HUES64 (cell line): ENCODE results near the gene PROX2. TPM values are rescaled to one million over a fixed set of nuclear protein-coding genes. Genes with fewer than 3 reads are reported as not detected.

Experiments
- H3K27ac ChIP-seq: 2 replicates; pipeline ENCODE4 v1.7.0; 2013; ENCODE audit warnings: low read depth, low read length, inconsistent platforms
- H3K27me3 ChIP-seq: 2 replicates; pipeline ENCODE4 v1.6.1; 2013; ENCODE audit warnings: mild to moderate bottlenecking, low read length; ENCODE audit not compliant: insufficient read depth
- H3K36me3 ChIP-seq: 2 replicates; pipeline ENCODE4 v1.6.1; 2013; ENCODE audit warnings: mild to moderate bottlenecking, low read length; ENCODE audit not compliant: insufficient read depth
- H3K4me1 ChIP-seq: 2 replicates; pipeline ENCODE4 v1.6.1; 2013; ENCODE audit warnings: mild to moderate bottlenecking, low read length, moderate library complexity; ENCODE audit not compliant: insufficient read depth
- H3K4me3 ChIP-seq: 2 replicates; pipeline ENCODE4 v1.5.1; 2013; ENCODE audit warnings: mild to moderate bottlenecking, low read length, moderate library complexity
- H3K9ac ChIP-seq: 2 replicates; pipeline ENCODE4 v1.6.1; 2013; ENCODE audit warnings: mild to moderate bottlenecking, low read depth, low read length
- H3K9me3 ChIP-seq: 2 replicates; pipeline ENCODE4 v1.6.1; 2013; ENCODE audit warnings: low read depth, low read length; ENCODE audit not compliant: insufficient read depth
- WGBS: fragments of 150-250, 120-280 bp; methylation state at CpG from one replicate; pipeline ENCODE4 v1.1.7; 2013; ENCODE audit warnings: missing lambda C conversion rate; 5-methylcytosine and 5-hydroxymethylcytosine counted together
- polyA plus RNA-seq, 2 experiments: library from polyadenylated mRNA; stranded (reverse); fragments of 50-300 nt; gene quantifications; one replicate each; pipeline ENCODE4 v1.2.3, GENCODE V29; 2013

The PROX2 gene, protein sequence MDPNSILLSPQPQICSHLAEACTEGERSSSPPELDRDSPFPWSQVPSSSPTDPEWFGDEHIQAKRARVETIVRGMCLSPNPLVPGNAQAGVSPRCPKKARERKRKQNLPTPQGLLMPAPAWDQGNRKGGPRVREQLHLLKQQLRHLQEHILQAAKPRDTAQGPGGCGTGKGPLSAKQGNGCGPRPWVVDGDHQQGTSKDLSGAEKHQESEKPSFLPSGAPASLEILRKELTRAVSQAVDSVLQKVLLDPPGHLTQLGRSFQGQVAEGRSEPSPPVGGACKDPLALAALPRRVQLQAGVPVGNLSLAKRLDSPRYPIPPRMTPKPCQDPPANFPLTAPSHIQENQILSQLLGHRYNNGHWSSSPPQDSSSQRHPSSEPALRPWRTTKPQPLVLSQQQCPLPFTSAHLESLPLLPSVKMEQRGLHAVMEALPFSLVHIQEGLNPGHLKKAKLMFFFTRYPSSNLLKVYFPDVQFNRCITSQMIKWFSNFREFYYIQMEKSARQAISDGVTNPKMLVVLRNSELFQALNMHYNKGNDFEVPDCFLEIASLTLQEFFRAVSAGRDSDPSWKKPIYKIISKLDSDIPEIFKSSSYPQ
- polyA plus RNA-seq (2013, experiment 1 of 2): not detected
- polyA plus RNA-seq (2013, experiment 2 of 2): not detected

GRCh38 chr14:74875941-74876913 is at the start of gene PROX2:
PROX2 (minus strand) TSS chr14:74876145; CDS start chr14:74863834, 12,311 bp downstream.
- peaks cover 9% of the 10 kb centered on the region; the same call in 1 of the 2 replicates for H3K4me1 ChIP-seq
- H3K9ac ChIP-seq: no peak within 1 kb of the TSS; the same call in 1 of the 2 replicates
- H3K4me3 ChIP-seq: no peak within 1 kb of the TSS
- no peak within 1 kb of the TSS for H3K27ac ChIP-seq
- no peaks in the 10 kb centered on the region for H3K27me3 ChIP-seq
- H3K9me3 ChIP-seq: no peaks in the 10 kb centered on the region
- WGBS: 65% methylated on average over 12 of the region's 13 CpGs
- no peaks in the 10 kb centered on the region for H3K36me3 ChIP-seq

GRCh38 chr14:74924061-74924460 is 48.1 kb upstream of the PROX2 start:
- Histone ChIP-seq H3K4me1 (no peaks in the 10 kb centered on the region), H3K27ac (no peak overlapping the region), H3K27me3 (peaks cover 9% of the 10 kb centered on the region; the same call in 1 of the 2 replicates), H3K9me3 (no peaks in the 10 kb centered on the region), H3K9ac (no peak overlapping the region), H3K4me3 (no peak overlapping the region), H3K36me3 (no peaks in the 10 kb centered on the region)
- 92% methylated on average over 11 of the region's 11 CpGs for WGBS

- Histone ChIP-seq H3K9ac (peak within 1 kb of the TSS; percentile 79), H3K4me1 (no peaks in the 10 kb centered on the region), H3K4me3 (peak within 1 kb of the TSS; percentile 80), H3K9me3 (no peaks in the 10 kb centered on the region), H3K27ac (no peak within 1 kb of the TSS), H3K27me3 (peaks cover 9% of the 10 kb centered on the region; the same call in 1 of the 2 replicates), H3K36me3 (no peaks in the 10 kb centered on the region)
- WGBS: 1% methylated on average over 51 of the region's 51 CpGs
These were observed 46.9 kb upstream of the PROX2 start, which contains the start of gene RPS6KL1 for GRCh38 chr14:74922752-74923401. RPS6KL1 (minus strand) TSS chr14:74923260; CDS start chr14:74921541, 1,719 bp downstream.

DNA sequence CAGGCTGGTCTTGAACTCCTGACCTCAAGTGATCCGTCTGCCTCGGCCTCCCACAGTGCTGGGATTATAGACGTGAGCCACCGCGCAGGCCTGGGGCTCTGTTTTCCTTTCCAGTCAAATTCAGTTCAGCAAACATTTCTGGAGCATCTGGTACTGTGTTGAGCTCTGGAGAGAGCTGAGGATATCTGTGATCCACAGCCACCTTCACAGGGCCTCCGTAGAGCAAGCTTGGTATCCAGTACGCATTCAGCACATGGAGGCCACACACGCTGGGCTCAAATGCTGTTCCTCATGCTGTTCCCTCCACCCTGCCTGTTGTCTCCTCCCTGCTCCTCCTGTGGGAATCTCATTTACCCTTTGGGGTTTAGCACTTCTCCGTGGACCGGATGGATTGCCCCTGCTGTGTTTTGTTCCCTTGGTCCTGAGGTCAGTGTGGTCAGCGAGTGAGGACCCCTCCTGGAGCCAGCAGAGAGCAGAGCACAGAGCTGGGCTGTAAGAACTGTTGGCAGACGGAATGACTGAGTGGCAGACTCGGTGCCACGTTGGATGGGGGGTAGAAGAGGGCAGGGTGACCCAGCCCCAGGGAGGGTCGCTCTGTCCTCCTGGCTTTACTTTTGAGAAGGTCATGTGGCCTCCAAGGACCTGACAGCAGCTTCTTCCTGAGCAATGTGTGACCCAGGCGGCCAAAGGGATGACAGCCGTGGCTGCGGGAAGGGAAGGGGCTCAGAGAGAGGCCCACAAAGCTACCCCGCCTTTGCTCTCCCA is 46.2 kb upstream of the PROX2 start:
- H3K9me3 ChIP-seq: no peaks in the 10 kb centered on the region
- WGBS: 71% methylated on average over 19 of the region's 19 CpGs
- H3K36me3 ChIP-seq: no peaks in the 10 kb centered on the region
- peak overlapping the region; percentile 80 for H3K4me3 ChIP-seq
- H3K27me3 ChIP-seq: peaks cover 9% of the 10 kb centered on the region; the same call in 1 of the 2 replicates
- H3K27ac ChIP-seq: no peak overlapping the region
- H3K4me1 ChIP-seq: no peaks in the 10 kb centered on the region
- peak overlapping the region; percentile 79; the same call in 1 of the 2 replicates for H3K9ac ChIP-seq

GRCh38 chr14:74921053-74921620 is 45.2 kb upstream of the PROX2 start:
- peaks cover 9% of the 10 kb centered on the region; the same call in 1 of the 2 replicates for H3K27me3 ChIP-seq
- H3K4me3 ChIP-seq: no peak overlapping the region
- no peaks in the 10 kb centered on the region for H3K36me3 ChIP-seq
- 94% methylated on average over 19 of the region's 19 CpGs for WGBS
- no peaks in the 10 kb centered on the region for H3K4me1 ChIP-seq
- no peak overlapping the region for H3K9ac ChIP-seq
- H3K27ac ChIP-seq: no peak overlapping the region
- H3K9me3 ChIP-seq: no peaks in the 10 kb centered on the region

DNA sequence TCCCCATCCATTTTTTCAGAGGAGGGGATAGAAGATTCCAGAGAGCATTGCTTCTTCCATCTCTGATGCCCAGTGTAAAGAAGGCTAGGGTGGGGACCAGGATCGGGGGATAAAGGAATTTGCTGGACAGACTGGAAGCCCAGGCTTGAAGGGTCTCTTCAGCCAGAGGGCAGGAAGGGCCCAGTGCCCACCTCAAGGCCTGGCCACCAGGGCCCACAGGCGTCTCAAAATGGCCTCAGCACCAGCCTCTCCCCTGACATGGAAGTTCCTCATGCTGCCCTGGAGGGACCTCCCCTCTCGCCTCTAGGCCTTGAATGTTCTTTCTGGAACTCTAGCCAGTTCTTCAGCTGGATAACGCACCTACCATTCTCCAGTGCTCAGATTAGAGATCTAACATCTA is 44.3 kb upstream of the PROX2 start:
- Histone ChIP-seq H3K27me3 (peaks cover 9% of the 10 kb centered on the region; the same call in 1 of the 2 replicates), H3K4me1 (no peaks in the 10 kb centered on the region), H3K4me3 (no peak overlapping the region), H3K36me3 (no peaks in the 10 kb centered on the region), H3K9ac (no peak overlapping the region), H3K9me3 (no peaks in the 10 kb centered on the region), H3K27ac (no peak overlapping the region)
- 90% methylated on average over 4 of the region's 4 CpGs for WGBS

GRCh38 chr14:74919421-74920165 is 43.6 kb upstream of the PROX2 start:
- Histone ChIP-seq H3K27ac (no peak overlapping the region), H3K9ac (no peak overlapping the region), H3K4me1 (no peaks in the 10 kb centered on the region), H3K9me3 (no peaks in the 10 kb centered on the region), H3K27me3 (peaks cover 9% of the 10 kb centered on the region; the same call in 1 of the 2 replicates), H3K4me3 (no peak overlapping the region), H3K36me3 (no peaks in the 10 kb centered on the region)
- WGBS: 91% methylated on average over 22 of the region's 22 CpGs

GRCh38 chr14:74918380-74918779 is 42.4 kb upstream of the PROX2 start:
- H3K9me3 ChIP-seq: no peaks in the 10 kb centered on the region
- H3K27me3 ChIP-seq: peaks cover 9% of the 10 kb centered on the region; the same call in 1 of the 2 replicates
- no peak overlapping the region for H3K27ac ChIP-seq
- H3K4me1 ChIP-seq: no peaks in the 10 kb centered on the region
- H3K4me3 ChIP-seq: no peak overlapping the region
- no peak overlapping the region for H3K9ac ChIP-seq
- no peaks in the 10 kb centered on the region for H3K36me3 ChIP-seq
- WGBS: 95% methylated on average over 9 of the region's 9 CpGs

GRCh38 chr14:74917646-74918081 is 41.7 kb upstream of the PROX2 start:
- no peak overlapping the region for H3K27ac ChIP-seq
- no peaks in the 10 kb centered on the region for H3K9me3 ChIP-seq
- WGBS: 89% methylated on average over 13 of the region's 13 CpGs
- H3K27me3 ChIP-seq: peaks cover 7% of the 10 kb centered on the region; the same call in 1 of the 2 replicates
- H3K36me3 ChIP-seq: no peaks in the 10 kb centered on the region
- H3K4me3 ChIP-seq: no peak overlapping the region
- H3K4me1 ChIP-seq: no peaks in the 10 kb centered on the region
- no peak overlapping the region for H3K9ac ChIP-seq
